ENCODE measurements around the gene SRPK1.
"Not testable (repeated sequence)": the region's sequence is repeated elsewhere in the genome, so short reads cannot be mapped to it uniquely, and the experiment has no call there.

The SRPK1 gene

GRCh38 chr6:35933844-35934243, 12.9 kb upstream of the SRPK1 start:
- H3K9me3 ChIP-seq (ENCODE audit: control extremely low read depth in 1 of 5, control insufficient read depth in 4 of 5, insufficient read depth in 2 of 5, low read depth in 1 of 5, low read length in 4 of 5): peaks cover 0 to 5% (median 0%) of the 10 kb centered on the region in 5 experiments
- WGBS (ENCODE audit: insufficient coverage): 100% methylated on average over 1 of the region's 2 CpGs
- no peak overlapping the region for H3K4me3 ChIP-seq (ENCODE audit: control insufficient read depth in 1 of 7, extremely low read depth in 1 of 7, insufficient read depth in 4 of 7, low read depth in 2 of 7, low read length in 6 of 7)
- CTCF ChIA-PET: interaction anchor here (1.0 kb wide), 1 partner anchor 77 kb away, joined by 3 read pairs; no protein-coding TSS in a partner anchor
- no peak overlapping the region for H3K27ac ChIP-seq (ENCODE audit: insufficient read depth in 1 of 2, low read depth in 1 of 2, low read length in 2 of 2, poor library complexity in 1 of 2, severe bottlenecking in 2 of 2)
- POLR2A ChIA-PET: interaction anchor here (0.6 kb wide), 1 partner anchor 95 kb away, joined by 3 read pairs; no protein-coding TSS in a partner anchor
- no peak for DNase-seq
- H3K4me1 ChIP-seq (ENCODE audit: control extremely low read depth in 1 of 4, control insufficient read depth in 4 of 4, insufficient read depth in 4 of 4, low read length in 3 of 4): no peaks in the 10 kb centered on the region
- no peaks in the 10 kb centered on the region for H3K27me3 ChIP-seq (replicated peaks in 2 of 5; ENCODE audit: control insufficient read depth in 4 of 5, insufficient read depth in 5 of 5, low read length in 4 of 5)
- H3K36me3 ChIP-seq (ENCODE audit: control insufficient read depth in 4 of 4, insufficient read depth in 4 of 4, low read length in 3 of 4): no peaks in the 10 kb centered on the region

DNA sequence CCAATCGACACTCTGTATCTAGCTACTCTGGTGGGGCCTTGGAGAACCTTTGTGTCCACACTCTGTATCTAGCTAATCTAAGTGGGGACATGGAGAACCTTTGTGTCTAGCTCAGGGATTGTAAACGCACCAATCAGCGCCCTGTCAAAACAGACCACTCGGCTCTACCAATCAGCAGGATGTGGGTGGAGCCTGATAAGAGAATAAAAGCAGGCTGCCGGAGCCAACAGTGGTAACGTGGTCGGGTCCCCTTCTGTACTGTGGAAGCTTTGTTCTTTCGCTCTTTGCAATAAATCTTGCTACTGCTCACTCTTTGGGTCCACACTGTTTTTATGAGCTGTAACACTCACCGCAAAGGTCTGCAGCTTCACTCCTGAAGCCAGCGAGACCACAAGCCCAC, 11.0 kb upstream of the SRPK1 start:
- H3K27me3 ChIP-seq (replicated peaks in 2 of 5; ENCODE audit: control insufficient read depth in 4 of 5, insufficient read depth in 5 of 5, low read length in 4 of 5); H3K4me3 ChIP-seq (ENCODE audit: control insufficient read depth in 1 of 7, extremely low read depth in 1 of 7, insufficient read depth in 4 of 7, low read depth in 2 of 7, low read length in 6 of 7); CTCF ChIA-PET; POLR2A ChIA-PET; H3K4me1 ChIP-seq (ENCODE audit: control extremely low read depth in 1 of 4, control insufficient read depth in 4 of 4, insufficient read depth in 4 of 4, low read length in 3 of 4); H3K36me3 ChIP-seq (ENCODE audit: control insufficient read depth in 4 of 4, insufficient read depth in 4 of 4, low read length in 3 of 4); H3K27ac ChIP-seq (ENCODE audit: insufficient read depth in 1 of 2, low read depth in 1 of 2, low read length in 2 of 2, poor library complexity in 1 of 2, severe bottlenecking in 2 of 2); H3K9me3 ChIP-seq (ENCODE audit: control extremely low read depth in 1 of 5, control insufficient read depth in 4 of 5, insufficient read depth in 2 of 5, low read depth in 1 of 5, low read length in 4 of 5): not testable (repeated sequence)
- 90% methylated on average over 6 of the region's 10 CpGs for WGBS (ENCODE audit: insufficient coverage)
- peak in 1 of 3 donors; percentile 31 for DNase-seq

DNA sequence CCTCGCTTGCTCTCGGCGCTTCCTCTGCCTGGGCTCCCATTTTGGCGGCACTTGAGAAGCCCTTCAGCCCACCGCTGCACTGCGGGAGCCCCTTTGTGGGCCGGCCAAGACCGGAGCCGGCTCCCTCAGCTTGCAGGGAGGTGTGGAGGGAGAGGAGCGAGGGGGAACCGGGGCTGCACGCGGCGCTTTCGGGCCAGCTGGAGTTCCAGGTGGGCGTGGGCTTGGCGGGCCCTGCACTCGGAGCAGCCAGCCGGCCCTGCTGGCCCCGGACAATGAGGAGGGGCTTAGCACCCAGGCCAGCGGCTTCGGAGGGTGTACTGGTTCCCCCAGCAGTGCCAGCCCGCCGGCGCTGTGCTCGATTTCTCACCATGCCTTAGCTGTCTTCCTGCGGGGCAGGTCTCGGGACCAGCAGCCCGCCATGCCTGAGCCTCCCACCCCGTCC, 10.2 kb upstream of the SRPK1 start:
- no peaks in the 10 kb centered on the region for H3K9me3 ChIP-seq (ENCODE audit: control extremely low read depth in 1 of 5, control insufficient read depth in 4 of 5, insufficient read depth in 2 of 5, low read depth in 1 of 5, low read length in 4 of 5)
- no peaks in the 10 kb centered on the region for H3K36me3 ChIP-seq (ENCODE audit: control insufficient read depth in 4 of 4, insufficient read depth in 4 of 4, low read length in 3 of 4)
- 98% methylated on average over 22 of the region's 30 CpGs for WGBS (ENCODE audit: insufficient coverage)
- no peaks in the 10 kb centered on the region for H3K27me3 ChIP-seq (replicated peaks in 2 of 5; ENCODE audit: control insufficient read depth in 4 of 5, insufficient read depth in 5 of 5, low read length in 4 of 5)
- no peaks in the 10 kb centered on the region for H3K4me1 ChIP-seq (ENCODE audit: control extremely low read depth in 1 of 4, control insufficient read depth in 4 of 4, insufficient read depth in 4 of 4, low read length in 3 of 4)
- H3K4me3 ChIP-seq (ENCODE audit: control insufficient read depth in 1 of 7, extremely low read depth in 1 of 7, insufficient read depth in 4 of 7, low read depth in 2 of 7, low read length in 6 of 7): no peak overlapping the region
- no peak for DNase-seq
- H3K27ac ChIP-seq (ENCODE audit: insufficient read depth in 1 of 2, low read depth in 1 of 2, low read length in 2 of 2, poor library complexity in 1 of 2, severe bottlenecking in 2 of 2): no peak overlapping the region
- ChIA-PET POLR2A (no interaction called here), CTCF (no interaction called here)

DNA sequence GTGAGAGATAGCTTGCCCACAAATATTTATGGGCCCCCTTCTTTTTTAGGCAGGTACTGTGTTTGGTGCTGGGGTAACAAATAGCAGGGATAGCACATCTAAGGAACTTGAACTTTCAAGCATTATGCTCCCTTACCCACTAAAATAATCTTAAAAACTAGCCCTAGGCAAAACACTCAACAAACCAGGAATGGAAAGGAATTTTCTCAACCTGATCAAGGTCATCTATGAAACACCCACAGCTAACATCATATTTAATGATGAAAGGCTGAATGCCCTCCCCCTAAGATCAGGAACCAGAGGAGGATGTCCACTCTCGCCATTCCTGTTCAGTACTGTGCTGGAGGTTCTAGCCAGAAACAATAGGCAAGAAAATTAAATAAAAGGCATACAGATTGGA, 8.7 kb upstream of the SRPK1 start:
- CTCF ChIA-PET: interaction anchor here (1.0 kb wide), 1 partner anchor 27 kb away, joined by 4 read pairs; no protein-coding TSS in a partner anchor
- POLR2A ChIA-PET: no interaction called here

DNA sequence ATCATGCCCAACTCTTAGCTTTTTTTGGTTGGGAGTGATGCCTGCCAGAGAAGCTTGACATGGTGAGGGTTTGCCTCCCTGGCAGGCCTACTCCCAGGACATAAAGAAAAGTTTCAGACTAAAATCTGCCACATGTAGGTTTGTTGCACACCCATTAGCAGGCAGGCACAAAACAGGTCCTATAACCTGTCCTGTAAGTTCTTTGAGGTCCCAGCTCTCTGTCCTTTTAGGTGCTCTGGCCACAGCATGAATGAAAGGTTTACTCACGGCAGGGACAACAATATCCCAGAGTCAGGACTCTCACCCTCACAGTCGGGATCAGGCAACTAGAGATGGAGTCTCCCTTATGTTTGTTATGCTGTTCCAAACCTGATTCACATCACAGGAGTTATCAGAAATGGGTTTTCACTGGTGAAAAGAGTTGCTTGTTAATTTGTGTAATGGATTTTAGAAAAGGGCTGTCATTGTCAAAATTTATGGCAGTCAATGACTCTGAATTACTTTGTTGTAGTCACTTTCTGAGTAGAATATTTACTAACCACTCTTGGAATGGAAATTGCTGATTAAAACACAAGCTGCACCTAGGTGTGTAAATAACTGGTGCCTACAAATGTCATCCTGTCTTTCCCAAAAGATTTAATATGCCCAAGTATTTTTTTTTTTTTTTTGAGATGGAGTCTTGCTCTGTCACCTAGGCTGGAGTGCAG, 5.8 kb upstream of the SRPK1 start:
- Histone ChIP-seq H3K27me3 (replicated peaks in 2 of 5; ENCODE audit: control insufficient read depth in 4 of 5, insufficient read depth in 5 of 5, low read length in 4 of 5) (no peaks in the 10 kb centered on the region), H3K4me1 (ENCODE audit: control extremely low read depth in 1 of 4, control insufficient read depth in 4 of 4, insufficient read depth in 4 of 4, low read length in 3 of 4) (peaks cover 0 to 4% (median 3%) of the 10 kb centered on the region in 4 experiments), H3K9me3 (ENCODE audit: control extremely low read depth in 1 of 5, control insufficient read depth in 4 of 5, insufficient read depth in 2 of 5, low read depth in 1 of 5, low read length in 4 of 5) (no peaks in the 10 kb centered on the region), H3K36me3 (ENCODE audit: control insufficient read depth in 4 of 4, insufficient read depth in 4 of 4, low read length in 3 of 4) (no peaks in the 10 kb centered on the region), H3K4me3 (ENCODE audit: control insufficient read depth in 1 of 7, extremely low read depth in 1 of 7, insufficient read depth in 4 of 7, low read depth in 2 of 7, low read length in 6 of 7) (no peak overlapping the region), H3K27ac (ENCODE audit: insufficient read depth in 1 of 2, low read depth in 1 of 2, low read length in 2 of 2, poor library complexity in 1 of 2, severe bottlenecking in 2 of 2) (no peak overlapping the region)
- DNase-seq: no peak
- CTCF ChIA-PET: no interaction called here
- WGBS (ENCODE audit: insufficient coverage): 100% methylated on average over 1 of the region's 2 CpGs
- POLR2A ChIA-PET: no interaction called here

More for the DNA sequence above, 8.7 kb upstream of the SRPK1 start:
- DNase-seq: no peak
- Histone ChIP-seq H3K36me3 (ENCODE audit: control insufficient read depth in 4 of 4, insufficient read depth in 4 of 4, low read length in 3 of 4) (no peaks in the 10 kb centered on the region), H3K4me1 (ENCODE audit: control extremely low read depth in 1 of 4, control insufficient read depth in 4 of 4, insufficient read depth in 4 of 4, low read length in 3 of 4) (no peaks in the 10 kb centered on the region), H3K27ac (ENCODE audit: insufficient read depth in 1 of 2, low read depth in 1 of 2, low read length in 2 of 2, poor library complexity in 1 of 2, severe bottlenecking in 2 of 2) (no peak overlapping the region), H3K4me3 (ENCODE audit: control insufficient read depth in 1 of 7, extremely low read depth in 1 of 7, insufficient read depth in 4 of 7, low read depth in 2 of 7, low read length in 6 of 7) (no peak overlapping the region), H3K27me3 (replicated peaks in 2 of 5; ENCODE audit: control insufficient read depth in 4 of 5, insufficient read depth in 5 of 5, low read length in 4 of 5) (no peaks in the 10 kb centered on the region), H3K9me3 (ENCODE audit: control extremely low read depth in 1 of 5, control insufficient read depth in 4 of 5, insufficient read depth in 2 of 5, low read depth in 1 of 5, low read length in 4 of 5) (no peaks in the 10 kb centered on the region)
- whole genome bisulfite sequencing (ENCODE audit: insufficient coverage): no CpG with 5 or more reads among the region's 1 CpG

- H3K36me3 ChIP-seq (ENCODE audit: control insufficient read depth in 4 of 4, insufficient read depth in 4 of 4, low read length in 3 of 4): no peaks in the 10 kb centered on the region
- CTCF ChIA-PET: no interaction called here
- H3K27ac ChIP-seq (ENCODE audit: insufficient read depth in 1 of 2, low read depth in 1 of 2, low read length in 2 of 2, poor library complexity in 1 of 2, severe bottlenecking in 2 of 2): no peak overlapping the region
- no peaks in the 10 kb centered on the region for H3K9me3 ChIP-seq (ENCODE audit: control extremely low read depth in 1 of 5, control insufficient read depth in 4 of 5, insufficient read depth in 2 of 5, low read depth in 1 of 5, low read length in 4 of 5)
- H3K27me3 ChIP-seq (replicated peaks in 2 of 5; ENCODE audit: control insufficient read depth in 4 of 5, insufficient read depth in 5 of 5, low read length in 4 of 5): no peaks in the 10 kb centered on the region
- POLR2A ChIA-PET: no interaction called here
- H3K4me3 ChIP-seq (ENCODE audit: control insufficient read depth in 1 of 7, extremely low read depth in 1 of 7, insufficient read depth in 4 of 7, low read depth in 2 of 7, low read length in 6 of 7): no peak overlapping the region
- 100% methylated on average over 1 of the region's 3 CpGs for WGBS (ENCODE audit: insufficient coverage)
- H3K4me1 ChIP-seq (ENCODE audit: control extremely low read depth in 1 of 4, control insufficient read depth in 4 of 4, insufficient read depth in 4 of 4, low read length in 3 of 4): peaks cover 0 to 10% (median 8%) of the 10 kb centered on the region in 4 experiments
- DNase-seq: no peak
Observed at GRCh38 chr6:35925961-35926360, 5.1 kb upstream of the SRPK1 start.

- H3K4me3 ChIP-seq (ENCODE audit: control insufficient read depth in 1 of 7, extremely low read depth in 1 of 7, insufficient read depth in 4 of 7, low read depth in 2 of 7, low read length in 6 of 7): no peak overlapping the region
- 100% methylated on average over 1 of the region's 1 CpG for WGBS (ENCODE audit: insufficient coverage)
- no peaks in the 10 kb centered on the region for H3K9me3 ChIP-seq (ENCODE audit: control extremely low read depth in 1 of 5, control insufficient read depth in 4 of 5, insufficient read depth in 2 of 5, low read depth in 1 of 5, low read length in 4 of 5)
- H3K27me3 ChIP-seq (replicated peaks in 2 of 5; ENCODE audit: control insufficient read depth in 4 of 5, insufficient read depth in 5 of 5, low read length in 4 of 5): no peaks in the 10 kb centered on the region
- H3K4me1 ChIP-seq (ENCODE audit: control extremely low read depth in 1 of 4, control insufficient read depth in 4 of 4, insufficient read depth in 4 of 4, low read length in 3 of 4): peaks cover 8 to 22% (median 14%) of the 10 kb centered on the region in 4 experiments
- no peaks in the 10 kb centered on the region for H3K36me3 ChIP-seq (ENCODE audit: control insufficient read depth in 4 of 4, insufficient read depth in 4 of 4, low read length in 3 of 4)
- ChIA-PET POLR2A (no interaction called here), CTCF (interaction anchor here (0.6 kb wide), 1 partner anchor 17 kb away, joined by 3 read pairs; no protein-coding TSS in a partner anchor)
- H3K27ac ChIP-seq (ENCODE audit: insufficient read depth in 1 of 2, low read depth in 1 of 2, low read length in 2 of 2, poor library complexity in 1 of 2, severe bottlenecking in 2 of 2): no peak overlapping the region
- no peak for DNase-seq
Observed at GRCh38 chr6:35924146-35924545, 3.2 kb upstream of the SRPK1 start.
